HG03457 (cell line): ENCODE results near the gene TBC1D22A.
"Not testable (repeated sequence)": the region's sequence is repeated elsewhere in the genome, so short reads cannot be mapped to it uniquely, and the experiment has no call there.

ENCODE experiments used
- ATAC-seq: cut with Tn5 transposase; IDR thresholded peaks from one replicate; pipeline ENCODE4 v1.9.1; 2021; ENCODE audit warnings: moderate number of reproducible peaks; ENCODE audit not compliant: unreplicated experiment

The TBC1D22A gene

GRCh38 chr22:47049736-47050400, 287.4 kb downstream of the TBC1D22A start:
- not testable (repeated sequence) for ATAC-seq

- ATAC-seq: no peak
Observed at GRCh38 chr22:47050401-47051051, 288.1 kb downstream of the TBC1D22A start.

DNA sequence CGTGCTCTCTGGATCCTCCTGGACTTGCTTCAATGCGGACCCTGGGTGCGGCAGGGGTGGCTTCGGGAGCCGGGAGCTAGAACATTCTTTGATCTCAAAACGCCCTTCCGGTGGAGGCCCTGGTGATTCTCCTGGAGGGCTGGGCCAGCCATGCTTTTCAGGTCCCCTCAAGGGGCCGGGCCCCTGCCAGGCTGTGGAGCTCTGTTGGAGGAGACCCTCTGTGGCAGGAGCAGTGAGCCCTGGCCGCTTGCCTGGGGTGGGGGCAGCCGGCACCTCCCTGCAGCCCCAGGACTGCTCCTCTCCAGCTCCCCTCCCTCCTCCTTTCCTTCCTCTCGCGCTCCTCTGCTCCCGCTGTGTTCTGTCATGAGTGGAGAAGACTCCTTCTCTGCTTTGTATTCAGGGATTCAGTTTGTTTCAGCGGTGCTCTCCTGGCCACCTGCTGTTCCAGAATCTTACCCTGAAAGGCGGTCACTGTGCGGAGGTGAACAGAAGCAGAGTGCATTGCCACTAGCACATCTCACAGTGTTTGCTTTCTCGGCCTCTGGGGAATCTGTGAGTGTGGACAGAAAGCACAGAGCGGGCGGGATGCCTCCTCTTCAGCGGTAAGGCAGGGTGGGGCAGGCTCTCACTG, 289.1 kb downstream of the TBC1D22A start:
- ATAC-seq: no peak

GRCh38 chr22:47052236-47053012, 290.0 kb downstream of the TBC1D22A start:
- no peak for ATAC-seq

- ATAC-seq: no peak
Observed at GRCh38 chr22:47053013-47053725, 290.7 kb downstream of the TBC1D22A start.

DNA sequence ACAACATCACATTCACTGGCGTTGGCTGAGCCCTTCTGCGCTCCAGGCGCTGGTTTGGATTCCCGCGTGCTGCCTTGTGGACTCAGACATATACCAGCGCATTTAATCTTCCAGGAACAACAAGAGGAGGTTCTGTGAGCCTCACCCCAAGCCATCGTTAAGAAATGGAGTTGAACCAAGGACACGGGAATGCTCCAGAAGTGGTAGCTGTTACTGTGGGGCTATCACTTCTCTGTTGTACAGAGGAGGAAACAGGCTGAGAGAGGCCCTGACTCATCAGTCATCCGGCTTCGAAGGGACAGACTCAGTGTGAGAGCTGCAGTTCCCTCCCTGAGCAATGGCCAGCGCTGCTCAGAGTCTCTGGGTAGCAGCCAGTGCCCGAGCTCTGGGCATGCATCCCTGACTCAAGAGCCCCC, 291.3 kb downstream of the TBC1D22A start:
- no peak for ATAC-seq

GRCh38 chr22:47054231-47055072, 292.0 kb downstream of the TBC1D22A start:
- ATAC-seq: no peak

DNA sequence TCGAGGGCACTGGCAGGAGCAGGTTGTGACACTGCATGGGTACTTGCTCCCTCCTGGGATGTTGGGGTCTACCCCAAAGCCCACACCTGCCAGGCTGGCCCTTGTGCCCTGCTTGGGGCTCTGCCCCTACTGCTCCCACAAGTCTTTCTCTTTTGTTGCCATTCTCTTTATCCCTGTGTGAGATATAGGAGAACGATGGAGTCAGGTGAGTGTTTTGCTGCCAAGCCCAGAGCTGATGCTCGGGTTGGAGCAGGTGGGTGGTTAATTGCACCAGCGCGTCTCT, 292.6 kb downstream of the TBC1D22A start:
- ATAC-seq: no peak

DNA sequence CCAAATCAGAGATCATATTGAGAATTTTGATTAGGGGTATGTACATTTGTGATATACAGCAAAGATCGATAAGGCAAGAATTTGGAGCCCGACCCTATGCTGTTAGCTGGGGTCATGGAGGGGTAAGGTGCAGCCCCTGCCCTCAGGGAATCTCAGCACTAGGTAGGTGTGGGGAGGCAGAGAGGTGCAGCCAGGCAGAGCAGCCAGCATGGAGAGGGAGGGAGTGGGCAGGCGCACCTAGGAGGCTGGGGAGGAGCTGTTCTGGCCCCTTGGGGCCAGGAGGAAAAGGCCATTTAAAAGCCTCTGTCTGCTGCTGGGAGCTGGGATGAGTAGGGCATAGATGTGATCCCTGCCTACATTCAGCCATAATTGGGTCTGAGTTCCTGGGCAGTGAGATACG, 293.0 kb downstream of the TBC1D22A start:
- ATAC-seq: no peak

DNA sequence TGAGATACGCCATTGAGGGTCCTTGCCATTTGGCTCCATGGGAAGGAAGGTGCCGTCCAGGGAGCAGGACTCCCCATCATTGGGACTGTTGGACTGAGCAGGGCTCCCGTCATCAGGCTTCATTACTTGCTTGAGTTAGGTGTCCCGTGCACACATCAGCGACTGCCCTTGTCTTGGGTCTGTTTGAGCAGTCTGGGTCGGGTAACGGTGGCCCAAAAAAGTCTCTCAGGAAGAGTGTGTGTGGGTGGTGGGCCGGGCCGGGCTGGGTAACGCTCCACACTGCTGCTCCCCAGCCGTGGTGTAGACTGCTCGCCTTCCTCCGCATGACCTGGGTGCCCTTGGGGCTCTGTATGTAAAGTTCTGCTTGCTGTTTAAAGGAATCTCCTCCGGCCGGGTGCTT, 293.5 kb downstream of the TBC1D22A start:
- ATAC-seq: no peak

DNA sequence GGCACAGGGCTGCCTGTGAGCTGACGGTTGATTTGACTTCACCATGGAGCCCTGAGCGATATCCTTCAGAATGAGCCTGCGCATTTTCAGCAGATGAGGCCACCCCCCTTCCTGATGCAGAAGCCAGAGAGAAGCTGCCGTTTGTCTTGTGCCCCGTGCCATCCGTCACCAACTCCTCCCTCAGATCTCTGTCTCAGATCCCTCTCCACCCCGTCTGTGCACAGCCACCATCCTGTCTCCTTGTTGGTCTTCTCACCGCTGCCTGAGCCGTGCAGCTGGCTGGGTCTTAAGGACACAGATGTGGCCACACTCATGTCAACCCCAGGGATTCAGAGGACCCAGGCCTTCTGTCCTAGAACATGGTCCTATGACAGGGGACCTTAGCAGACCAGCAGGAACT, 293.9 kb downstream of the TBC1D22A start:
- ATAC-seq: no peak

DNA sequence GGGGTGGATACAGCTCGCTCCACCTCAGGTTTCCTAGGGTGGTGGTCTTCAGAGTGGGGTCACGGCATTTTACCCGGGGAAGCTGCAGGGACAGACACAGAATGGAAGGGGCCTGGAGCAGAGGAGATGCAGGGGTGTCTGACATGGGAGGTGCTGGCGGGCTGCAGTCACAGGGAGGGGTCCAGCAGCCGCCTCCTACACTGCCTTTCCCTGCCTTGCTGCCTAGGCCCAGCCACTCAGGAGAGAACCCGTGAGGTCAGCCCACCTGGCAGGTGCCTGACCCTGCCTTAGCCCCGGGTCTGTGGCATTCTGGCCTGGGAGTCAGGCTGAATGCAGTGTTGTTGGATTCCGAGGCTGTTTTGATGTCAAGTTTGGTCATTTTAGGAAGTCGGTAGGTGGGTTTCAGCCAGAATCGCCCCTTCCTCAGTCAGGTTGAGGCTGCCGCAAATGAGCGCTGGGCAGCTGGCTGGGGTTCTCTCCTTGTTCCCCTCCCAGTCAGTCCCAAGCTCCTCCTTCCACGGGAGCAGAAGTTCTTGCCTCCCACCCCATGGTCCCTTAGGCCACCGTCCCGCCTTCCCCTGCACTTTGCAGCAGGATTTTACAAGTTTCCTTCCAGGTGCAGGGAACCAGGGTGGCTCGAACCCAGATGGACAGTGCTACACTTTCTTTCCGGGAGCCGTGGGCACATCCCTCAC, 294.5 kb downstream of the TBC1D22A start:
- no peak for ATAC-seq

- ATAC-seq: no peak
Observed at GRCh38 chr22:47057916-47058585, 295.6 kb downstream of the TBC1D22A start.

DNA sequence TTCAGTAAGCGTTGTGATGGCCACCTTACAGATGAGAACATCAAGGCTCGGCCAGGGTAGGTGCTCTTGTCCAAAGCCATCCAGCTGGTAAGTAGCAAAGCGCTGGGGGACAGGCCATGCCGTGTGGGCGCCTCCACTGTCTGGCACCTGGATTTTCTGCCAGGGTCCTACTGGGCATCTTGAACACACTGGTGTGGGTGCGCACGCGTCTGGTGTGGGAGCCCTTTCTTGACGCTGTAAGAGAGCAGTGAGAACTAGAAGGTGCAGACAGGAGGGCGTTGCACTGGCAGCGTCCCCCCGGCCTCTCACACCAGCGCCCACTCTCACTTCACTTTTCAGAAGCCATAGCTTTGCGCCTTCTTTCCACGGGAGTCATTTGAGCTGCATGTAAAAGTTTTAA, 296.6 kb downstream of the TBC1D22A start:
- no peak for ATAC-seq

GRCh38 chr22:47059701-47060161, 297.3 kb downstream of the TBC1D22A start:
- no peak for ATAC-seq

GRCh38 chr22:47060718-47061117, 298.3 kb downstream of the TBC1D22A start:
- no peak for ATAC-seq

DNA sequence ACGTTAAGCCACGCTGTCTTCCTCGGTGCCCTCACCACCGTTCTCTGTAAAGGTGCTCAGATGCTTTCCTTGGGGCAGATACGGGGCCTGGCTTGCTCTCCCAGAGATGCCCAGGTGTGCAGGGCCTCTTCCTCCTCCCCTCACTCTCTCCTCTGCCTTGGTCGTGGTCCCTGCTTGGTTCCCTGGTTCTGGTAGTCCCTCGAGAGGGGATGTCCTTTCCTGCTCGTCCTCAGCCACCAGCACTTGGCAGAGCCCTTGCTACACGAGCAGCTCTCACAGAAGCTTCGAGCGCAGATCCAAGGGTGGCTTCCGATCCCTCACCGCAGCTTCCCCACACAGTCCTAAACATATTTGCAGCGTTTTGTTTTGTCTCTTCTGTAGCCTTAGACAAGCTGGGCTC, 298.8 kb downstream of the TBC1D22A start:
- no peak for ATAC-seq

GRCh38 chr22:47062126-47062525, 299.7 kb downstream of the TBC1D22A start:
- no peak for ATAC-seq

DNA sequence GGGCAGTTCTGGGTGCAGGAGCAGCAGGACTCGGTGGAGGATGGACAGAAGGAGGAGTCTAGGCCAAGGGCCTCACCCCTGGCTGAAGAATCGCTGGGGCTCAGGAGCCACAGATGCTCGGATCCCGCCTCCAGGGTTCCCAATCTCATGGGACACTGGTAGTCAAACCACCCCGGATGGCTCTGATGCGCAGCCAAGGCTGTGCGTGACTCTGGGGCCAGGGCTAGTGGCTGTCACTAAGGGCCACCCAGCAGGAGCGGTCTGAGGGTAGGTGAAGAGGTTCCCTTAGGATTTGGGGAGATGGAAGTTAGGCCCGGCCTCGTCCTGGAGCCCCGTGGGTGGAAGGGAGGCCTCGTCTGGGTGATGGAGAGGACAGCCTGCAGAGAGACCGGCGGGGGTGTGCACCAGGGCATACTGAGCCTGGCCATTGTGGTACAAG, 300.6 kb downstream of the TBC1D22A start:
- no peak for ATAC-seq
